H54 (cell line): ENCODE results near the gene SIK2.
"Not testable (repeated sequence)": the region's sequence is repeated elsewhere in the genome, so short reads cannot be mapped to it uniquely, and the experiment has no call there.

Experiments
- DNase-seq: peaks from one replicate; pipeline ENCODE4 v3.0.0; 2011; ENCODE audit warnings: low spot score, mixed read lengths; ENCODE audit not compliant: insufficient read length
- FAIRE-seq: peaks from 3 replicates; lab custom pipeline; 2011; peaks lifted over from hg19 to GRCh38; lab: Jason Lieb, UNC
- POLR2A ChIP-seq: IDR thresholded peaks from 2 replicates; pipeline ENCODE4 v1.6.1; 2011; ENCODE audit warnings: low read depth, mild to moderate bottlenecking, low read length

Gene SIK2

GRCh38 chr11:111748035-111748804 is 146.0 kb downstream of the SIK2 start:
- no peak for DNase-seq
- TF ChIP-seq POLR2A, result no peak
- FAIRE-seq, result no peak

- FAIRE-seq (no peak), DNase-seq (no peak)
- no peak for TF ChIP-seq POLR2A
These were observed 147.4 kb downstream of the SIK2 start for GRCh38 chr11:111749646-111750045.

GRCh38 chr11:111756097-111756496 is 153.8 kb downstream of the SIK2 start:
- no peak for TF ChIP-seq POLR2A
- DNase-seq, result no peak
- no peak for FAIRE-seq

GRCh38 chr11:111759376-111759775 is 157.1 kb downstream of the SIK2 start:
- DNase-seq, result no peak
- TF ChIP-seq POLR2A, result no peak
- no peak for FAIRE-seq

- no peak for TF ChIP-seq POLR2A
- FAIRE-seq, result no peak
These were observed 157.6 kb downstream of the SIK2 start for GRCh38 chr11:111759778-111760407.

GRCh38 chr11:111761036-111761435 is 158.8 kb downstream of the SIK2 start:
- no peak for TF ChIP-seq POLR2A
- FAIRE-seq (no peak), DNase-seq (no peak)

More at GRCh38 chr11:111759778-111760407, 157.6 kb downstream of the SIK2 start:
- DNase-seq, result no peak

- no peak for TF ChIP-seq POLR2A
- no peak for FAIRE-seq
- no peak for DNase-seq
These were observed 160.3 kb downstream of the SIK2 start for GRCh38 chr11:111762526-111762925.

- no peak for FAIRE-seq
- TF ChIP-seq POLR2A, result no peak
- no peak for DNase-seq
These were observed 160.9 kb downstream of the SIK2 start for GRCh38 chr11:111762981-111763643.

GRCh38 chr11:111764621-111765020 is 162.4 kb downstream of the SIK2 start:
- no peak for TF ChIP-seq POLR2A
- DNase-seq (no peak), FAIRE-seq (no peak)

- DNase-seq (no peak), FAIRE-seq (no peak)
- TF ChIP-seq POLR2A, result no peak
These were observed 163.2 kb downstream of the SIK2 start for GRCh38 chr11:111765320-111765983.

- no peak for FAIRE-seq
- TF ChIP-seq POLR2A, result peak; percentile 48
- peak; percentile 72 for DNase-seq
These were observed 164.0 kb downstream of the SIK2 start, which contains the start of gene PPP2R1B for GRCh38 chr11:111765984-111766833. Gene PPP2R1B, minus strand, starts transcription at chr11:111766389. Its CDS starts 28 bp downstream, at chr11:111766361.

- TF ChIP-seq POLR2A, result no peak
- DNase-seq, result no peak
- no peak for FAIRE-seq
These were observed 164.5 kb downstream of the SIK2 start for GRCh38 chr11:111766834-111767142.

- TF ChIP-seq POLR2A, result no peak
- DNase-seq (no peak), FAIRE-seq (no peak)
These were observed 168.4 kb downstream of the SIK2 start for GRCh38 chr11:111770581-111771134.

- not testable (repeated sequence) for DNase-seq, FAIRE-seq
These were observed 169.0 kb downstream of the SIK2 start for GRCh38 chr11:111771205-111771604.
